HEK293 (cell line): Measurements from ENCODE around the gene MRFAP1.
"Not testable (repeated sequence)": the region's sequence is repeated elsewhere in the genome, so short reads cannot be mapped to it uniquely, and the experiment has no call there.

Source experiments
- CTCF ChIA-PET: fragments of 350-600 bp; formaldehyde crosslinking; extraction: SDS; loops from one replicate; lab custom pipeline; 2021; ENCODE audit warnings: antibody characterized with exemption; lab: Yijun Ruan, JAX
- POLR2A ChIA-PET: fragments of 300-600 bp; formaldehyde crosslinking; extraction: SDS; loops from one replicate; lab custom pipeline; 2020; ENCODE audit warnings: antibody characterized with exemption, inconsistent platforms; lab: Yijun Ruan, JAX
- H3K27ac ChIP-seq: fragments of 200-500 bp; sonication (Bioruptor generic); 2 replicates; pipeline ENCODE4 v1.5.1; 2014; ENCODE audit warnings: low read depth, low read length, control low read depth, inconsistent platforms; ENCODE audit errors: extremely low read depth
- H3K36me3 ChIP-seq, 2 experiments: fragments of 200-500 bp in 1 of 2; sonication (Bioruptor generic) in 1 of 2; 1 replicate in 1 of 2; 2 replicates in 1 of 2; pipeline ENCODE4 v1.5.1; 2014 to 2017; ENCODE audit warnings: inconsistent platforms in 2 of 2, low read length in 2 of 2; ENCODE audit not compliant: control insufficient read depth in 2 of 2, insufficient read depth in 1 of 2
- H3K4me1 ChIP-seq: fragments of 200-500 bp; sonication (Bioruptor generic); 2 replicates; pipeline ENCODE4 v1.5.1; 2014; ENCODE audit warnings: mild to moderate bottlenecking, low read length, inconsistent platforms; ENCODE audit not compliant: control insufficient read depth, insufficient read depth
- H3K4me3 ChIP-seq: 2 replicates; pipeline ENCODE4 v1.5.1; 2011; ENCODE audit warnings: low read depth, mild to moderate bottlenecking, control low read depth, low read length, moderate library complexity
- H3K9me3 ChIP-seq: fragments of 200-500 bp; sonication (Bioruptor generic); 2 replicates; pipeline ENCODE4 v1.5.1; 2014; ENCODE audit warnings: low read depth, low read length, inconsistent platforms; ENCODE audit not compliant: control insufficient read depth, insufficient read depth
- FEZF1 ChIP-seq: fragments of 450-650 bp; formaldehyde crosslinking; IDR thresholded peaks from 2 replicates; pipeline ENCODE4 v1.5.1; 2016; ENCODE audit warnings: missing biosample characterization, missing genetic modification characterization
- IKZF3 ChIP-seq: fragments of 450-650 bp; IDR thresholded peaks from 2 replicates; pipeline ENCODE4 v1.5.0; 2018; ENCODE audit warnings: missing biosample characterization, mild to moderate bottlenecking, missing genetic modification characterization, moderate library complexity
- KLF7 ChIP-seq: fragments of 450-650 bp; formaldehyde crosslinking; IDR thresholded peaks from 2 replicates; pipeline ENCODE4 v1.5.1; 2016; ENCODE audit warnings: missing biosample characterization, missing genetic modification characterization, borderline replicate concordance
- KLF9 ChIP-seq: fragments of 450-650 bp; formaldehyde crosslinking; IDR thresholded peaks from 2 replicates; pipeline ENCODE4 v1.5.1; 2016; ENCODE audit warnings: missing biosample characterization, missing genetic modification characterization, low read depth
- MZF1 ChIP-seq: fragments of 450-650 bp; formaldehyde crosslinking; IDR thresholded peaks from 2 replicates; pipeline ENCODE4 v1.5.1; 2017; ENCODE audit warnings: missing biosample characterization, missing genetic modification characterization, borderline replicate concordance
- SP2 ChIP-seq: fragments of 450-650 bp; formaldehyde crosslinking; IDR thresholded peaks from 2 replicates; pipeline ENCODE4 v1.5.1; 2016; ENCODE audit warnings: missing biosample characterization, missing genetic modification characterization
- SP7 ChIP-seq: fragments of 450-650 bp; formaldehyde crosslinking; IDR thresholded peaks from 2 replicates; pipeline ENCODE4 v1.5.1; 2016; ENCODE audit warnings: missing biosample characterization, missing genetic modification characterization
- WT1 ChIP-seq: fragments of 450-650 bp; formaldehyde crosslinking; IDR thresholded peaks from 2 replicates; pipeline ENCODE4 v1.5.1; 2016; ENCODE audit warnings: missing biosample characterization, missing genetic modification characterization
- ZBTB1 ChIP-seq: fragments of 450-650 bp; formaldehyde crosslinking; IDR thresholded peaks from 2 replicates; pipeline ENCODE4 v1.5.1; 2016; ENCODE audit warnings: missing biosample characterization, missing genetic modification characterization
- ZBTB17 ChIP-seq: fragments of 450-650 bp; formaldehyde crosslinking; IDR thresholded peaks from 2 replicates; pipeline ENCODE4 v1.5.1; 2016; ENCODE audit warnings: missing biosample characterization, missing genetic modification characterization
- ZFHX2 ChIP-seq: fragments of 450-650 bp; formaldehyde crosslinking; conservative IDR thresholded peaks from 2 replicates; pipeline ENCODE4 v1.5.1; 2016; ENCODE audit warnings: missing biosample characterization, missing genetic modification characterization
- ZFP37 ChIP-seq: fragments of 450-650 bp; formaldehyde crosslinking; IDR thresholded peaks from 2 replicates; pipeline ENCODE4 v1.5.1; 2016; ENCODE audit warnings: missing biosample characterization, missing genetic modification characterization
- ZFP41 ChIP-seq: fragments of 450-650 bp; formaldehyde crosslinking; IDR thresholded peaks from 2 replicates; pipeline ENCODE4 v1.5.1; 2016; ENCODE audit warnings: missing biosample characterization, missing genetic modification characterization, borderline replicate concordance
- ZNF2 ChIP-seq: fragments of 450-650 bp; formaldehyde crosslinking; IDR thresholded peaks from 2 replicates; pipeline ENCODE4 v1.5.1; 2016; ENCODE audit warnings: missing biosample characterization, missing genetic modification characterization
- ZNF211 ChIP-seq: fragments of 450-650 bp; formaldehyde crosslinking; IDR thresholded peaks from 2 replicates; pipeline ENCODE4 v1.5.1; 2016; ENCODE audit warnings: low read depth, missing biosample characterization, missing genetic modification characterization
- ZNF394 ChIP-seq: fragments of 450-650 bp; formaldehyde crosslinking; IDR thresholded peaks from 2 replicates; pipeline ENCODE4 v1.5.1; 2016; ENCODE audit warnings: missing biosample characterization, missing genetic modification characterization, mild to moderate bottlenecking, moderate library complexity, borderline replicate concordance
- ZNF555 ChIP-seq: fragments of 450-650 bp; formaldehyde crosslinking; conservative IDR thresholded peaks from 2 replicates; pipeline ENCODE4 v1.5.1; 2017; ENCODE audit warnings: missing biosample characterization, mild to moderate bottlenecking, missing genetic modification characterization, inconsistent platforms
- ZNF837 ChIP-seq: fragments of 450-650 bp; formaldehyde crosslinking; IDR thresholded peaks from 2 replicates; pipeline ENCODE4 v1.5.1; 2016; ENCODE audit warnings: missing biosample characterization, missing genetic modification characterization
- ZSCAN23 ChIP-seq: fragments of 450-650 bp; formaldehyde crosslinking; IDR thresholded peaks from 2 replicates; pipeline ENCODE4 v1.5.1; 2016; ENCODE audit warnings: missing biosample characterization, missing genetic modification characterization
- TF ChIP-seq, protein P1 (sequence below): fragments of 450-650 bp; formaldehyde crosslinking; IDR thresholded peaks from 2 replicates; pipeline ENCODE4 v1.5.1; 2017; ENCODE audit warnings: missing biosample characterization, mild to moderate bottlenecking, missing genetic modification characterization, moderate library complexity
- TF ChIP-seq, protein P2 (sequence below): fragments of 450-650 bp; formaldehyde crosslinking; IDR thresholded peaks from 2 replicates; pipeline ENCODE4 v1.5.1; 2016; ENCODE audit warnings: missing biosample characterization, missing genetic modification characterization
- TF ChIP-seq, protein P3 (sequence below): fragments of 450-650 bp; formaldehyde crosslinking; optimal IDR thresholded peaks from 2 replicates; pipeline ENCODE3; 2016; ENCODE audit warnings: missing biosample characterization, mild to moderate bottlenecking, missing genetic modification characterization

Gene MRFAP1

DNA sequence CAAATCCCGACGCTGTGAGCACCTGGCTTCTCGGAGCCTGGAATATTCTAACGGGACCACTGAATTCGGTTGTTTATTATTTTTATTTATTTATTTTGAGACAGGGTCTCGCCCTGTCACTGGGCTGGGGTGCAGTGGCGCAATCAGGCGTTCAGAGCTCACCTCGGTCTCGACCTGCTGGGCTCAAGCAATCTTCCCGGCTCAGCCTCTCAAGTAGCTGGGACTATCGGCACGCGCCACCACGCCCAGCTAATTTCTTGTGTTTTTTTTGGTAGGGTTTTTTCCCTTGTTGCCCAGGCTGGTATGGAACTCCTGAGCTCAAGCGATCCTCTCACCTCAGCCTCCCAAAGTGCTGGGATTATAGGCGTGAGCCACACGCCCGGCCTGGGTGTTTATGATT lies 31.6 kb downstream of the MRFAP1 start (continued):
- TF ChIP-seq ZFHX2 (tag by site-specific recombination) (no peak), ZNF837 (tag by site-specific recombination) (no peak), ZNF555 (tag by site-specific recombination) (no peak)
- TF ChIP-seq, protein P1, sequence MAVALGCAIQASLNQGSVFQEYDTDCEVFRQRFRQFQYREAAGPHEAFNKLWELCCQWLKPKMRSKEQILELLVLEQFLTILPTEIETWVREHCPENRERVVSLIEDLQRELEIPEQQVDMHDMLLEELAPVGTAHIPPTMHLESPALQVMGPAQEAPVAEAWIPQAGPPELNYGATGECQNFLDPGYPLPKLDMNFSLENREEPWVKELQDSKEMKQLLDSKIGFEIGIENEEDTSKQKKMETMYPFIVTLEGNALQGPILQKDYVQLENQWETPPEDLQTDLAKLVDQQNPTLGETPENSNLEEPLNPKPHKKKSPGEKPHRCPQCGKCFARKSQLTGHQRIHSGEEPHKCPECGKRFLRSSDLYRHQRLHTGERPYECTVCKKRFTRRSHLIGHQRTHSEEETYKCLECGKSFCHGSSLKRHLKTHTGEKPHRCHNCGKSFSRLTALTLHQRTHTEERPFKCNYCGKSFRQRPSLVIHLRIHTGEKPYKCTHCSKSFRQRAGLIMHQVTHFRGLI = no peak

DNA sequence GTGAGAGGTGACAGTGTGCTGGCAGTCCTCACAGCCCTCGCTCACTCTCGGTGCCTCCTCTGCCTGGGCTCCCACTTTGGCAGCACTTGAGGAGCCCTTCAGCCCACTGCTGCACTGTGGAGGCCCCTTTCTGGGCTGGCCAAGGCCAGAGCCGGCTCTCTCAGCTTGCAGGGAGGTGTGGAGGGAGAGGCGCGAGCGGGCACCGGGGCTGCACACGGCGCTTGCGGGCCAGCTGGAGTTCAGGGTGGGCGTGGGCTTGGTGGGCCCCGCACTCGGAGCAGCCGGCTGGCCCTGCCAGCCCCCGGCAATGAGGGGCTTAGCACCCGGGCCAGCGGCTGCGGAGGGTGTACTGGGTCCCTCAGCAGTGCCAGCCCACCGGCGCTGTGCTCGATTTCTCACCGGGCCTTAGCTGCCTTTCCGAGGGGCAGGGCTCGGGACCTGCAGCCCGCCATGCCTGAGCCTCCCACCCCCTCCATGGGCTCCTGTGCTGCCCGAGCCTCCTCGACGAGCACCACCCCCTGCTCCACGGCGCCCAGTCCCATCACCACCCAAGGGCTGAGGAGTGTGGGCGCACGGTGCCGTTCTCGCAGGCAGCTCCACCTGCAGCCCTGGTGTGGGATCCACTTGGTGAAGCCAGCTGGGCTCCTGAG lies 32.2 kb downstream of the MRFAP1 start:
- peaks cover 0 to 24% of the 10 kb centered on the region in 2 experiments; a peak in 2 of 3 replicates for H3K36me3 ChIP-seq
- not testable (repeated sequence) for H3K4me3 ChIP-seq, H3K4me1 ChIP-seq, H3K9me3 ChIP-seq, H3K27ac ChIP-seq
- CTCF ChIA-PET = interaction anchor here (1.9 kb wide), 1 partner anchor 8 kb away, joined by 7 read pairs; no protein-coding TSS in a partner anchor
- POLR2A ChIA-PET = interaction anchor here (0.9 to 1.9 kb wide), 11 partner anchors 9 to 371 kb away, joined by 3 to 17 read pairs (median 4); partner anchors contain the start of genes MAN2B2, MRFAP1 and MRFAP1L1

GRCh38 chr4:6673191-6673659 lies 32.7 kb downstream of the MRFAP1 start:
- peaks cover 0 to 24% of the 10 kb centered on the region in 2 experiments; a peak in 2 of 3 replicates for H3K36me3 ChIP-seq
- TF ChIP-seq KLF7 (0 out of 2 replicates have a peak, but pooled peaks have one; percentile 31), SP2 (peak; percentile 59), MZF1 (tag by site-specific recombination) (peak; percentile 60; the same call in 1 of the 2 replicates), ZNF394 (peak; percentile 15; the same call in 1 of the 2 replicates), ZBTB17 (0 out of 2 replicates have a peak, but pooled peaks have one; percentile 16)
- TF ChIP-seq, protein P1 = 0 out of 2 replicates have a peak, but pooled peaks have one; percentile 17
- peak overlapping the region; percentile 52 for H3K4me3 ChIP-seq
- peak overlapping the region; percentile 48; the same call in 1 of the 2 replicates for H3K27ac ChIP-seq
- H3K9me3 ChIP-seq, H3K4me1 ChIP-seq: not testable (repeated sequence)
- POLR2A ChIA-PET = interaction anchor here (0.6 to 1.9 kb wide), 13 partner anchors 9 to 371 kb away, joined by 3 to 17 read pairs (median 4); partner anchors contain the start of genes MAN2B2, MRFAP1 and MRFAP1L1
- CTCF ChIA-PET = interaction anchor here (1.9 to 2.8 kb wide), 2 partner anchors 9 to 200 kb away, joined by 7 to 9 read pairs; no protein-coding TSS in a partner anchor

- ChIA-PET POLR2A (interaction anchor here (0.6 to 1.9 kb wide), 16 partner anchors 10 to 414 kb away, joined by 3 to 17 read pairs (median 4); partner anchors contain the start of genes MAN2B2, MRFAP1, MRFAP1L1 and WFS1), CTCF (interaction anchor here (0.6 to 2.8 kb wide), 5 partner anchors 10 to 395 kb away, joined by 3 to 9 read pairs (median 3); no protein-coding TSS in a partner anchor)
- Histone ChIP-seq H3K27ac (peak overlapping the region; percentile 75), H3K9me3 (no peaks in the 10 kb centered on the region), H3K36me3 (peaks cover 0 to 30% of the 10 kb centered on the region in 2 experiments; a peak in 2 of 3 replicates), H3K4me3 (peak overlapping the region; percentile 52), H3K4me1 (no peaks in the 10 kb centered on the region)
- TF ChIP-seq KLF9 = no peak
- TF ChIP-seq FEZF1 (tag by site-specific recombination) = no peak
- peak; percentile 24; the same call in 1 of the 2 replicates for TF ChIP-seq SP7 (tag by site-specific recombination)
- TF ChIP-seq IKZF3 = no peak
- TF ChIP-seq ZSCAN23 = no peak
- TF ChIP-seq ZBTB1 (tag by site-specific recombination) = no peak
- TF ChIP-seq ZNF2 (tag by site-specific recombination) = 0 out of 2 replicates have a peak, but pooled peaks have one; percentile 38
- TF ChIP-seq ZFP41 (tag by site-specific recombination) = no peak
- TF ChIP-seq, protein P2, sequence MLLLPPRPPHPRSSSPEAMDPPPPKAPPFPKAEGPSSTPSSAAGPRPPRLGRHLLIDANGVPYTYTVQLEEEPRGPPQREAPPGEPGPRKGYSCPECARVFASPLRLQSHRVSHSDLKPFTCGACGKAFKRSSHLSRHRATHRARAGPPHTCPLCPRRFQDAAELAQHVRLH (tag by site-specific recombination) = peak; percentile 68; the same call in 1 of the 2 replicates
- TF ChIP-seq ZFP37 (tag by site-specific recombination) = no peak
- TF ChIP-seq, protein P3, sequence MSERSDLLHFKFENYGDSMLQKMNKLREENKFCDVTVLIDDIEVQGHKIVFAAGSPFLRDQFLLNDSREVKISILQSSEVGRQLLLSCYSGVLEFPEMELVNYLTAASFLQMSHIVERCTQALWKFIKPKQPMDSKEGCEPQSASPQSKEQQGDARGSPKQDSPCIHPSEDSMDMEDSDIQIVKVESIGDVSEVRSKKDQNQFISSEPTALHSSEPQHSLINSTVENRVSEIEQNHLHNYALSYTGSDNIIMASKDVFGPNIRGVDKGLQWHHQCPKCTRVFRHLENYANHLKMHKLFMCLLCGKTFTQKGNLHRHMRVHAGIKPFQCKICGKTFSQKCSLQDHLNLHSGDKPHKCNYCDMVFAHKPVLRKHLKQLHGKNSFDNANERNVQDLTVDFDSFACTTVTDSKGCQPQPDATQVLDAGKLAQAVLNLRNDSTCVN (tag by site-specific recombination) = peak; percentile 96
- TF ChIP-seq ZNF211 (tag by site-specific recombination) = no peak
- no peak for TF ChIP-seq WT1 (tag by site-specific recombination)
Observed at GRCh38 chr4:6673660-6674499, 33.4 kb downstream of the MRFAP1 start.
